GM18907 (cell line): ENCODE results near the gene MAN1C1.
"Not testable (repeated sequence)": the region's sequence is repeated elsewhere in the genome, so short reads cannot be mapped to it uniquely, and the experiment has no call there.

ENCODE experiments used
- ATAC-seq: cut with Tn5 transposase; IDR thresholded peaks from one replicate; pipeline ENCODE4 v1.9.1; 2021; ENCODE audit warnings: mild to moderate bottlenecking, moderate library complexity; ENCODE audit not compliant: unreplicated experiment

MAN1C1 gene

DNA sequence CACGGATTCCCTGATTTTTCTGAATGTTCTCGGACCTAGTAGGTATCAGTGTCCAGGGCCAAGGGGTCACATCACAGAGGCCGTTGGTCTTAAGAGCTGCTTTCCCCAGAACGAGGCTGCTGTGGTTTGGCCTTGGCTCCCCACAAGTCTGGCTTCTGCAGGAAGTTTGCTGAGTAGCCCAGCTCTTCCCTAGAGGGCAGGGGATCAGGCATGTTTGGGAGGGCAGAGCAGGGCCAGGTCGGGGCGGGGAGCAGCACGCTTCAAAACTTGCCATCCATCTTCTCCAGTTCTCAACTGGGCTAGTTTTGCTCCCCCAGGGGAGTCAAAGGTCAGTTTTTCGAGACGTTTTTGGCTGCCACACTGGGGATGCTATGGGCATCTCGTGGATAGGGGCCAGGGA is 37.0 kb downstream of the MAN1C1 start:
- no peak for ATAC-seq

DNA sequence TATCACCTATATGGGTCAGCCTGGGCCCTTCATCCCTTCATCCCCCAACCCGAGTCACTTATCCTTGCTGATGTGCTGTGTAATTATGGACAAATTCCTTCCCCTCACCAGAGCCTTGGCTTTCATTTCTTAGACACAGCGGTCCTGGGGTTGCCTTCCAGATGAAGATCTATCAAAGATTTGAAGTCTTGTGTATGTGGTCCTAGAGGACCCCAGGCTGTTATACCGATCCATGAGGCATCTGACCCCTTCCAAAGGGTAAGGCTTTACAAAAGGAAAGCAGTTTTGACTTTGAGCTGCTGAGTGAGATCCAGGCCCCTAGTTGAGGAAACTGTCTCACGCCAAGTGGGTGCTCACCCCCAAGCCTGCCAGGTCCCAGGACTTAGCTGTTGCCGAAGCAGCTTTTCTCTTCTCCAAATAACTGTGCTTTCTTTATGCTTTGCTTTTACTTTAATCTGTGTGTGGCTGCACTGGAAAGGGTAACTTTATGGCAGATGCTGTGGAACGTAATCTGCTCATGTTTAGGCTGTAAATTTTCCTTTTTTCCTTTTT is 37.6 kb downstream of the MAN1C1 start:
- ATAC-seq = no peak

DNA sequence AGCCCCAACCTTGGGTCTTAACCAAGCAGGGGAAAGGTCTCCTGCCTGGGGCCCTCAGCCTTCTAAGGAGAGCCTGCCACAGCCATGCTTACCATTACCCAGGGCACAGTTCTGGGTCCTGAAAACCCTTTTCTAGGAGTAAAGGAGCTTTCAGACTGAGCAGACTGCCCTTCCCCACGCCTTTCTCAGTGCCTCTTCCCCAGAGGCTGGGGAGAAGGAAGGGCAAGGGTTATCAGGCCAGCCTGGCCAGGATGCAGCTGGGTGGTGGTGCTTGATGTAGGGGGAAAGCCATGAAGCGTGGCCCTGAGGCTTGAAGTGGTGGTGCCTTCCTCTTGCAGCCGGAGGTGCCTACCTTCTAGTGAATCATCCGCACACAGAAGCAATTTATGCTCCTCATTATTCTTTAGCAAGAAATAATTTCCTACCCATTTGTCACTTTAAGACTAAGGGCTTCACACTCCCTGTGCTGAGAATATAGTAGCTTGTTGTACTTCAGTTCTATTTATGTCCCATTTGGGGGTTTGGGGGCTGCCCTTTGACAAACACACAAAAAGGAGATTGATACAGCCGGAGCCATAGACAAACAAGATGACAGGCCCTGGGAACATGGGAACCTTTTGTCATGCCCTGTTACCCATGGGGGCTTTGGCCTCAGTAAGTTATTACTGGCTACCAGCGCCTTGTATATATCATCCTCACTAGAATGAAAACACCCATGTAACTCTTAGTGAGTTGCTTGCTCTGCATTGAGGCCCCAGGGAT is 40.7 kb downstream of the MAN1C1 start:
- no peak for ATAC-seq

DNA sequence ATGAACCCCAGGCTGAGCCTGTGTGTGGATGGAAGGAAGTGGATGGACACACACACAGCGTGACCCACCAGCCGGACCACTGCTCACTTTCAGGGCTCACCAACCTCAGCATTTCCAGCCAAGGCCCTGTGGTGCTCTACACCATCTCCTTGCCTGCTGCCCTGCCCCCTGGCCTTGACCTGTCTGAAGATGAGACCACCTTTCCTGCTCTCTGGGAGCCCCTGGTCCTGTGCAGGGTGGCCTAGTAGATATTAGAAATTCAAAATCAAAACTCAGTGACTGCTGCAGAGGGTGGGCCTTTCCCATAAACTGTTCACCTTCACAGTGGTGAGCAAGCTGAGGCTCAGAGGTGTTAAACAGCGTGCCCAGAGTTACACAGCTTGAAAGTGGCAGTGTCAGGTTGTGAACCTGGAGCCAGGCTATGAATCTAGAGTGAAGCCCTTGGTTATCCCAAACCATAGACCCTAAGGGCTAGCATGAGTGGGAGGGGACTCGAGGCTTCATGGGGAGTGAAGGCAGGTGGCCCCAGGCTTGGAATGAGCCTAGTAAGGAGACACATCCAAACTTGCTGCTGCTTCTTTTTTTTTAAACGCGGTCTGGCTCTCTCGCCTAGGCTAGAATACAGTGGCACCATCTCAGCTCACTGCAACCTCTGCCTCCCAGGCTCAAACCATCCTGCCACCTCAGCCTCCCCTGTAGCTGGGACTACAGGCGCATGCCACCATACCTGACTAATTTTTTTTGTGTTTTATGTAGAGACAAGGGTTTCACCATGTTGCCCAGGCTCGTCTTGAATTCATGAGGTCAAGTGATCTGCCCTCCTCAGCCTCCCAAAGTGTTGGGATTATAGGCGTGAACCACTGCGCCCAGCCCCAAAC is 41.5 kb downstream of the MAN1C1 start:
- no peak for ATAC-seq

DNA sequence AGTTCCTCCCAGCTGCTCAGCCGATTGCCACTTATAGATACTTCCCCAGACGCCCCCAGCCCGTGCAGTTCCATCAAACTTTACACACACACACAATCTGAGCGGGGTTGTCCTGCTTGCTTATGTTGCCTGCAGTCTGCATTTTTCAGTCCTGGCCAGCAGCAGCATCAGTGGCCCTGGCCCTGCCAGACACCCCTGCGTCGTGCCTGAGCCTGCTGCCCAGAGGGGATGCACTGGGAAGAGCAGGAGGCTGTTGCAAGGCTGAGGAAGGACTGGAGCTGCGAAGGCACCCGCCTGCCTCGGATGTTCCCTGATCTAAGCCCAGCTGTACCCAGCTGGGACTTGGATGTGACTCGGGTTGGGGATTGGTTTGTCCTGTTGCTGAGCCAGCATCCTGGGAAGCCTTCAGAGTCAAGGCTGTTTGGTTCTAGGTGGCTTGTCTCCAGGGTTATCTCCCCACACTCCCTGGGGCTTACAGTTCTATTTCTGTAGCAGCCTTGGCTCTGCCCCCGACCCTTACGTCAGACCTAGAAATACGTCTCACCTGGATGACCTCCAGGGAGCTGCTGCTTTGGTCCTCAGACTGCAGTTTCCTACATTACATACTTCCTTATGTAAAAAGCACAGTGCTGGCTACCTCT is 42.3 kb downstream of the MAN1C1 start:
- ATAC-seq = no peak

DNA sequence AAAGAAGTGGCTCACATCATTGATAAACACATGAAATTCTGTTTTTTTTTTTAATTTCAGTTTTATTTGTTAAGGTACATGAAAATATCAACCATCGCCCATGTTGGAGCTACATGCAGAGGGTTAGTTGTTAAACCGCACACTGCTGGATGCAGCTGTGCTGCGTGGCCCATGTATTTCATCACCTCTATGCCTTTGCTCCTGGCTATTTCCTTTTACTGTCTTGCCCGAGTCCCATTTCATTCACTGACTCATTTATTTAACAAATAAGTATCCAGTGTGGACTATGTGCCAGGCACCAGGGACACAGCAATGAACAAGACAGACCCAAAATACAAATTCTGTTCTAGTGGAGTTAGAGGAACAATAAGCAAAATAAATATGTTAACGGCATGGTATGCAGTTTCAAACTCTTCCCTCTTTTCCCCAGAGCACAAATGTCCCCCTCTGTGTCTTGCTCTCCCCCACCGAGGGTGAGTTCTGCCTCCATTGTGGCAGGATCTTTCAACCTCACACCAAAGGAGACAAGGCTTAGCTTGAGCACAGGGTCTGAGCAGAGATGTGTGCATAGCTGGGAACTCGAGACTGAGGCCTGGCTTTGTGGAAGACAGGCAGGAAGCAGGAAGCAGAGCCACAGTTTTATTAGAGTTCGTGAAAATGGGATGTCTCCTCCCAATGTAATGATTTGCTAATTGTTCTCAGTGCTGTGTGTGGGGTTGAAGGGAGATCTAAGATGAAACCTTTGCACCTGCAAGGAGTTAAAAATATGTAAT is 44.6 kb downstream of the MAN1C1 start:
- no peak for ATAC-seq

DNA sequence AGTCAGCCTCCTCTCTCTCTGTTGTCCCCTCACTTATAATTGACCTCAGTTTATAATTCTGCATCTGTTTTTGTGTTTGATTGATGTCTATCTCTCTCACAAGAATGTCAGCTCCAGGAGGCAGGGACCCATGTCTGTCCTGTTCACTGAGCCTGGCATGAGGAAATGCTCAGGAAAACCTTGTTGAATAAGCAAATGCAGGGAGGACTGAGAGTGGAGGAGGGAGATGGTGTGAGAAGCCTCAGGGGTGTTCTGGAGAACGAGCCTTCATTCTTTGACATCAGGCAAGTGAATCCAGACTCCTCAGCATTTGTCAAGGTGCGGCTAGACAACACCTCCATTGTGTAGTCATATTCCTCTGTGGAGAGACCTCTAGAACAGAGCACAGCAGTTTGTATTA is 45.5 kb downstream of the MAN1C1 start:
- no peak for ATAC-seq

DNA sequence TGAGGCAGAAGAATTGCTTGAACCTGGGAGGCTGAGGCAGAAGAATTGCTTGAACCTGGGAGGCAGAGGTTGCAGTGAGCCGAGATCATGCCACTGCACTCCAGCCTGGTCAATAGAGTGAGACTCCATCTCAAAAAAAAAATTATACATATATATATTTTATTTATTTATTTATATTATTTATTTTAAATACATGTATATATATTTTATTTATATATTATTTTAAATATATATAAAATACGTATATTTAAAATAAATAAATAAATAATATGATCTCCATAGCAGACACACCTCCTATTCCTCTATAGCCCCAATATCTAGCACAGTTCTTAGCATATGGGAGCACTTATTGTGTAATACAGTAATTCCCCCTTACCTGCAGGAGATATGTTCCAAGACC is 46.4 kb downstream of the MAN1C1 start:
- ATAC-seq = not testable (repeated sequence)

DNA sequence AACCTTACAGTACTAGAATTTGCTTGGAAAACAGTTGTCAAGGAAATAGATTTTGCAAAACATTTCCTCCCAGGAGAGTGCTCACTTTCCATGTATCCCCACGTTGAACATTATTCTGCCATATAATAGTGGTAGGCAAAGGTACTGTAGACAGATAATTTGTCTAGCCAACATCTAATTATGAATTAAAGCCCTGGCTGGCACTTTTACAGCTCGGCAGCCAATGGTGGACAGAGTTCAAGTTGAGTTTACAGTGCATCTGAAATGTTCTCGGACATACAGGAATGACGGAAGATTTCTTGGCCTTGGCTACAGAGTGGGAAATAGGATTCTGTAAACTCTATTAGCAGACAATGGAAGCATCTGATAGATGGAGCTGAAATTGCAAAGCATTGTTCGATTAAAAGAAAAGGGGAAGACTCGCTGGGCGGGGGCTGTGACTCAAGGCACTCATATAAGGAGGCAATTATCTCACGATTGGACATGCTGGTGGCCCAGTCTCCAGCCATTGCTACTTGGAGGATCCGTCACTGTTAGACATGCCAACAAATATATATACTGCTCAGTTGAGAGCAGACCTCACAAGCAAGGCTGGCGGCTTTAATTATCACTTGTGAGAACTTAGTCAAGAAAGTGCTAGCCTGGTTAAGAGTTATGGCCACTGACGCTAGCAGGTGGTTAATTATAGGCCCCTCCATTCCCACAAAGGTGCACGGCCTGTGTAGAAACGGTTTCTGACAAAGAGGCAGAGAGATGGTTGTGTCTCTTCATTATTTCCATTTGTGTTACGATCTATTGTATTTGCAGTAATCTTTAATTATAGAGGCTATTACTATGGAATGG is 48.0 kb downstream of the MAN1C1 start:
- ATAC-seq = no peak

DNA sequence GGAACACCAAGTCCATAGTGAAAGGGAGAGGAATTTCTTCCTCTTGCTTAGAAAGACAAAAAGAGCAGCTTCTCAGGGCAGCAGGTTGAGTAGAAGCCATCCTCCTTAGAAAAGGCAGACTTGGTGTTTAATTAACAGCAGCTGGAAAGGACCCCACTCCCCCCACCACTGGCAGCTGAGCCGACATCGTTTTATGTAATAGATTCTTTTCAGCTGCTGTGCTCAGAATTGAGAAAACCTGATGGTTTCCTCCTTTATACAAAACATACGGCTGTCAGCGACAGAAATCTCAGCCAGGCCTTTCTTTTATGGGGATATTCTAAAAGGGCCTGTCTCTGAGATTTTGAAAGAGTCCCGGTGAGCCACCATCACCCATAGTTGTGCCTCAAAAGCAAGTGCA is 49.9 kb downstream of the MAN1C1 start:
- no peak for ATAC-seq

DNA sequence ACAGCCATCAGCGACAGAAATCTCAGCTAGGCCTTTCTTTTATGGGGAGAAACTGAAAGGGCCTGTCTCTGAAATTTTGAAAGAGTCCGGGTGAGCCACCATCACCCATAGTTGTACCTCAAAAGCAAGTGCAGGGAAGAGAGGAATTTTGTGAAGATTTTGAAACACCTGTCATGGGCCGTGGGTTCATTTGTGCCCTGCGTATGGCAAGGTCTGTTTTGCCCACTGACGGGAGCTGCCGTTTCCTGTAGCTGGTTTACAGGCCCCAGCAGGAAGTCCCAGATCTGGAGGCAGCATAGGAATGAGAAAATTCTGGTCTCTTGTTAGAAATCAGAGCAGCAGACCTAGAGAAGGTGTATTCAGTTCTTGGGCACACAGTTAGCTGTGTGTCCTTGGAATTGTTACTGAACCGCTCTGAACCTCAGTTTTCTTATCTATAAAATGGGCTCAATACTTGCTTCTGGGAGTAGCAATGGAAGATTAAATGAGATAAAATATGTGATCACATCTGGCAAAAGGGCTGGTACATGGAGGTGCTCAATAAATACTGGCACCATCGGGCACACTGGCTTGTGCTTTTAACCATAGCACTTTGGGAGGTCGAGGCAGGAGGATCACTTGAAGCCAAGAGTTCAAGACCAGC is 52.5 kb downstream of the MAN1C1 start:
- no peak for ATAC-seq

DNA sequence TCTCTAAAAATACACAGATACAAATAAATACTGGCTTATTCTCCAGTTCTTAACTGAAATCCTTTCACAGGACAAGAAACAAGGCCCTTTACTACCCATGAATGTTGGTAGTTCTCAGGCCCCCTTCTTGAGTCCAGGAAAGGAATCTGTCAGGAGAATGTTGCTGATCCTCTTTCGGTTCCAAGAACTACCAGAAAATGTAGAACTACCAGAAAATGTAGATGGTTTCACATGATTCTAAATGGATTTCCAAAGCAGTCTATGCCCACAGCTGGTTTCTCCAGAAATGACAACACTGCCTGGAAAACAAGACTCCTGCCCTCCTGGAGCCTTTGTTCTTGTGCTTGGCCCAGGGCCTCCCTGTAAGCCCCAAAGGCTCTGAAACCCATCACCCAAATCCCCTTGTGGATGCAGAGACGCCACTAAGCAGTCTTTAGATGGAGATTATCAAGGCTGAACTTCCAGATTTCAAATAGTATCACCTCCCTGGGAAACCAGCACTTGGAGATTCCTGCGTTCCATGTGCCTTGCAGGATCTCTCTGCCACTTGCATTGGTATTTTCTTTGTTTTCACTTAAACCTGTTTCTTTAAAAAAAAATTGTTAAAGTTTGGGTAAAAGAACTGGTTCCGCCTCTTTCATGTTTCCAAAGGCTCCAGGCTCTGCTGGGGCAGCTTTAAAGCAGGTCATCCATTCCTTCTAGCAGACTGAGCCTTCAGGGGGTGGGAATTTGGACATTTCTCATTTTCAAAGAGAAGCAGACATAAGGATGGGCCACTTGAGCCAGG is 53.4 kb downstream of the MAN1C1 start:
- no peak for ATAC-seq

DNA sequence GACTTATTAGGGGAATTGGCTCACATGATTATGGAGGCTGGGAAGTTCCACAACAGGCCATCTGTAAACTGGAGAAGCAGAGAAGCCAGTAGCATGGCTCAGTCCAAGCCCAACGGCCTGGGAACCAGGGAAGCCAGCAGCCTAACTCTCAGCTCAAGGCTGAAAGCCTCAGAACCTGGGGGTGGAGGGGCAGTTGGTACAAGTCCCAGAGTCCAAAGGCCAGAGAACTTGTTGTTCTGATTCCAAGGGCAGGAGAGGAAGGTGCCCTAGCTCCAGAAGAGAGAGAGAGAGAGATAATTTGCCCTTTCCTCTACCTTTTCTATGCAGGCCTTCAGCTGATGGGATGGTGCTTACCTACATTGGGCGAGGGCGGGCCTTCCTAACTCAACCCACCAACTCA is 55.3 kb downstream of the MAN1C1 start:
- no peak for ATAC-seq

DNA sequence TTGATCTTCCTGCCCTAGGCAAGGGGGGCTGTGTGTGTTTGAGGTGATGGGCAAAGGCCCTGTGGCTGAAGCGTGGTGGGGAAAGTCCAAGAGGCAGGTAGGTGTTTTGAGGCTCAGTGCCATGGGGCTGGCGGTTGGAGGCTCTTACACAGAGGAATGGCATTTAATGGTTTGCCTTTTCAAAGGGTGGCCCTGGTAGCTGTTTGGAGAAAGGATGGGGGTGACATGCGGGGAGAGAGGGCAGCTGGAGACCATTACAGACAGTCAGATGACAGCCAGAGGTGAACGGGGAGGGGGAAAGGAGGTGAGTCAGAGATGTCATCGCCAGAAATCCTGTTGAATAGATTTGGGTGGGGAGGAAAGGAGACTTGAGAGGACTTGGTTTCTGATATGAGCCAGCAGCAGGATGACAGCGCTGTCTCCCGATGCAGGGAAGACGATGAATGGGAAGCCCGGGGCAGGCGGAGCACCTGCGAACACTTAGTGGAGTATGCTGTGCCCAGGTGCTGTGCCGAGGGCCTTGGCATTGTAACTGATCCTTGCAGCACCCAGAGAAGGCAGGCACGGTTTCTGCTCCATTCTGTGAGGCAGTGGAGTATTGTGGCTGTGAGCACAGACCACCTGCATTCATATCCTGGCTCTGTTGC is 56.3 kb downstream of the MAN1C1 start:
- ATAC-seq = no peak

DNA sequence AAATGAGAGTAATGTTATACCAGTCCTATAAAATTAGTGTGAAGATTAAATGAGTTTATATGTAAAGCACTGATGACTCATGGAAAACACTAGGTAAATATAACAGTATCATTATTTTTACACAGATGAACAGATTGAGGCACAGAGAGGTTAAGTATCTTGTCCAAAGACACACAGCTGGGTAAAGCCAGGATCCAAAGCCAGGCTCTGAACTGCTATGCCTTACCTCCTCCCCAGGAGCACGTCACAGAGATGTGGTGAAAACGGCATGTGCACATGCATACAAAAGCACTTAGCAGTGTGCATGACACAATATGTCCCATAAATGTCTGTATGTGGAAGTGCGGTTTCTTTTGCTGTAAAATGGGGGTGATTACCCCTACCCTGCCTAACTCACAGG is 56.9 kb downstream of the MAN1C1 start:
- no peak for ATAC-seq

DNA sequence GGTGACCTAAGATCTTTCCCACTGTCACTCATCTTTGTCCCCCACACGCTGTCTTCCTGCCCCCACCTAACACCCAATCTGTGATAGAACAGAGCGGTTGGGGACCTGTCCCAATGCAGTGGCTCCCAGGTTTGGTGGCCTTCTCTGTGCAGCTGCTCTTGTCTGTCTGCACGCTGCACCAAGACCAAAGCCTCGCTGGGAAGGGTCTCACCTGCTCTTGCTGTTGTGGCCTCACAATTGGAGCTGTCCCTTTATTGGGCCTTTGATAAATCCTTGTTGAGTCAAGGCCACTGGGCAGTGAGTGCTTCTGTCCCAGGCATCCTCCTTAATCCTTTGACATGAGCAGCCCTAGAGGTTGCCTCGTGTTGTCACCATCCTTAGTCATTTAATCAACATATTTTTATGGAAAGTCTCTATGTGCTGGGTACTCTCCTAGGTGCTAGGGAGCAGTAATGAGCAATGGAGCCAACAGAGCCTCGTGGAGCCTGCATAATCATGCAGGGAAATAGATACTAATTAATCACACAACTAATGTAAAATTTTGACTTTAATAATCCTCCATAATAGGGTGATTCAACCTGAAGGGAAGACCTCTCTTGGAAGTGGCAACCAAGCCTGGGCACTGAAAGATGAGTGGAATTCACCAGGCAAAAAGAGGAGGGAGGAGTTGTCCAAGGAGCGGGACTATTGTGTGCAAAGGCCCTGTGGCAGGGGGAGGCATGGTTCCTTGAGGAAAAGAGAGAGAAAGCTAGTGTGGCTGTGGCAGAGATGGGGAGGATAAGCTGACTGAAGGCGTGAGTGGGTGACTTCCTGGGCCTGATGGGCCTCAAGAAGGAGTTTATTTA is 57.6 kb downstream of the MAN1C1 start:
- ATAC-seq = no peak

DNA sequence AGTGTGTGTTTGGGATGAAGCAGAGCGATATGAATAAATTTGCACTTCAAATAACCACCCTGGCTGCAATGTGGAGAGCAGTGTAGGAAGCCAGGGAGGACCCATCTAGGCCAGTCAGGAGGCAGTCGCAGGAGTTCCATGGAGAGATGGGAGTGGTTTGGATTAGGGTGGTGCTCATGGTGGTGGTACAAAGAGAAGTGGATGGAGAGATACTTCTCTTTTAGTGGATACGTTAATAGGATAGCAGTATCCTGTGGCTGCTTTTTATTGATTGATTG is 58.2 kb downstream of the MAN1C1 start:
- no peak for ATAC-seq
